ENCODE results near the gene COBL. TPM values are rescaled to one million over a fixed set of nuclear protein-coding genes. Genes with fewer than 3 reads are reported as not detected.

Gene COBL
- total RNA-seq, 1 experiment from 2014 or later = 52.3 TPM

- no peak overlapping the region for H4K5ac ChIP-seq (ENCODE audit: insufficient read length, low read depth, low read length)
- no peaks in the 10 kb centered on the region for H3K4me1 ChIP-seq (ENCODE audit: insufficient read depth, low read length)
- no peak for TF ChIP-seq CTCF (conservative IDR thresholded peaks at IDR 0.05)
- H2AK5ac ChIP-seq (ENCODE audit: insufficient read length, low read length) = no peak overlapping the region
- no peak overlapping the region for H3K56ac ChIP-seq (ENCODE audit: insufficient read length, low read depth, low read length)
- H3K18ac ChIP-seq (ENCODE audit: insufficient read length, low read depth, low read length) = no peak overlapping the region
- H3T11ph ChIP-seq (ENCODE audit: low read length) = no peak overlapping the region
- H4K8ac ChIP-seq (replicated peaks; ENCODE audit: insufficient read length, low read depth, low read length) = no peak overlapping the region
- WGBS (ENCODE audit: extremely low coverage, insufficient read length, low lambda C conversion rate) = no CpG with 5 or more reads among the region's 6 CpGs
- H3K79me1 ChIP-seq (ENCODE audit: insufficient read depth, low read depth, low read length, poor library complexity, severe bottlenecking) = no peaks in the 10 kb centered on the region
- H4K91ac ChIP-seq (ENCODE audit: insufficient read length, low read depth, low read length) = no peak overlapping the region
- no peak overlapping the region for H2BK12ac ChIP-seq (ENCODE audit: insufficient read length, low read depth, low read length)
- no peak overlapping the region for H2BK15ac ChIP-seq (ENCODE audit: low read depth, low read length)
- no peak overlapping the region for H3K14ac ChIP-seq (ENCODE audit: insufficient read depth, low read length)
- H3K4me3 Mint-ChIP-seq = no peak overlapping the region
- no peaks in the 10 kb centered on the region for H3K27me3 ChIP-seq (ENCODE audit: insufficient read depth, low read length)
- no peak overlapping the region for H3K27ac ChIP-seq (ENCODE audit: insufficient read length, low read depth, low read length)
- no peaks in the 10 kb centered on the region for H3K23me2 ChIP-seq (ENCODE audit: insufficient read length, low read depth, low read length, poor library complexity, severe bottlenecking)
- H3K36me3 Mint-ChIP-seq (ENCODE audit: insufficient read depth in 1 of 3, low read depth in 3 of 3) = peaks cover 12 to 17% (median 12%) of the 10 kb centered on the region in 3 experiments
- H2BK5ac ChIP-seq (ENCODE audit: insufficient read length, low read length) = no peak overlapping the region
- H3K9ac ChIP-seq (ENCODE audit: extremely low read depth, insufficient read length, low read length) = no peak overlapping the region
- H4K20me1 ChIP-seq (ENCODE audit: control insufficient read depth, insufficient read depth, insufficient read length) = no peaks in the 10 kb centered on the region
- H3K27ac Mint-ChIP-seq = no peak overlapping the region
- H3K4me2 ChIP-seq (ENCODE audit: insufficient read depth, insufficient read length, low read length) = no peak overlapping the region
- no peak overlapping the region for H3K4ac ChIP-seq (ENCODE audit: low read depth, low read length)
- no peaks in the 10 kb centered on the region for H3K27me3 Mint-ChIP-seq (ENCODE audit: low read depth)
- H3K9me3 Mint-ChIP-seq = peaks cover 6 to 11% of the 10 kb centered on the region in 2 experiments; a peak in 4 of 5 replicates
- H3K79me2 ChIP-seq (ENCODE audit: insufficient read depth, low read length) = no peaks in the 10 kb centered on the region
- no peak for DNase-seq
- no peak overlapping the region for H3K23ac ChIP-seq (ENCODE audit: insufficient read length, low read depth, low read length)
- H2AFZ ChIP-seq (ENCODE audit: low read length) = no peak overlapping the region
- peaks cover 2 to 6% of the 10 kb centered on the region in 2 experiments; a peak in 3 of 4 replicates for H3K4me1 Mint-ChIP-seq
- H2BK120ac ChIP-seq (ENCODE audit: low read depth, low read length, poor library complexity, severe bottlenecking) = no peak overlapping the region
- no peak overlapping the region for H2BK20ac ChIP-seq (ENCODE audit: low read depth, low read length, poor library complexity, severe bottlenecking)
- peaks cover 12% of the 10 kb centered on the region for H3K9me3 ChIP-seq (ENCODE audit: control insufficient read depth, low read depth, low read length)
Measured at GRCh38 chr7:51040787-51041186, 275.8 kb downstream of the COBL start.

Measured in H9 (cell line).